ENCODE measurements around the gene NDUFV3.
"Not testable (repeated sequence)": the region's sequence is repeated elsewhere in the genome, so short reads cannot be mapped to it uniquely, and the experiment has no call there.

NDUFV3 gene

DNA sequence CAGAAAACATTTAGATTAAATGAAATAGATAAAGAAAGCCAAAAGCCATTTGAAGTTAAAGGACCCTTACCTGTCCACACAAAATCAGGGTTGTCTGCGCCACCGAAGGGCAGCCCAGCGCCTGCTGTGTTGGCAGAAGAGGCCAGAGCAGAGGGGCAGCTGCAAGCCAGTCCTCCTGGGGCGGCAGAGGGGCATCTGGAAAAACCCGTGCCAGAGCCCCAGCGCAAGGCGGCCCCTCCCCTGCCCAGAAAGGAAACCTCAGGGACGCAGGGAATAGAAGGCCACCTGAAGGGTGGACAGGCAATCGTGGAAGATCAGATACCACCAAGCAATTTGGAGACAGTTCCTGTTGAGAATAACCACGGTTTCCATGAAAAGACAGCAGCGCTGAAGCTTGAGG, 10.7 kb downstream of the NDUFV3 start:
- TF ChIP-seq, protein P1, sequence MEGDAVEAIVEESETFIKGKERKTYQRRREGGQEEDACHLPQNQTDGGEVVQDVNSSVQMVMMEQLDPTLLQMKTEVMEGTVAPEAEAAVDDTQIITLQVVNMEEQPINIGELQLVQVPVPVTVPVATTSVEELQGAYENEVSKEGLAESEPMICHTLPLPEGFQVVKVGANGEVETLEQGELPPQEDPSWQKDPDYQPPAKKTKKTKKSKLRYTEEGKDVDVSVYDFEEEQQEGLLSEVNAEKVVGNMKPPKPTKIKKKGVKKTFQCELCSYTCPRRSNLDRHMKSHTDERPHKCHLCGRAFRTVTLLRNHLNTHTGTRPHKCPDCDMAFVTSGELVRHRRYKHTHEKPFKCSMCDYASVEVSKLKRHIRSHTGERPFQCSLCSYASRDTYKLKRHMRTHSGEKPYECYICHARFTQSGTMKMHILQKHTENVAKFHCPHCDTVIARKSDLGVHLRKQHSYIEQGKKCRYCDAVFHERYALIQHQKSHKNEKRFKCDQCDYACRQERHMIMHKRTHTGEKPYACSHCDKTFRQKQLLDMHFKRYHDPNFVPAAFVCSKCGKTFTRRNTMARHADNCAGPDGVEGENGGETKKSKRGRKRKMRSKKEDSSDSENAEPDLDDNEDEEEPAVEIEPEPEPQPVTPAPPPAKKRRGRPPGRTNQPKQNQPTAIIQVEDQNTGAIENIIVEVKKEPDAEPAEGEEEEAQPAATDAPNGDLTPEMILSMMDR (IDR thresholded peaks at IDR 0.05; ENCODE audit: low read depth, low read length) = no peak
- no peak for DNase-seq (ENCODE audit: low read depth in 2 of 2)
- H3K4me3 ChIP-seq (replicated peaks in 1 of 2; ENCODE audit: low read depth in 2 of 2, low read length in 2 of 2) = no peak overlapping the region

DNA sequence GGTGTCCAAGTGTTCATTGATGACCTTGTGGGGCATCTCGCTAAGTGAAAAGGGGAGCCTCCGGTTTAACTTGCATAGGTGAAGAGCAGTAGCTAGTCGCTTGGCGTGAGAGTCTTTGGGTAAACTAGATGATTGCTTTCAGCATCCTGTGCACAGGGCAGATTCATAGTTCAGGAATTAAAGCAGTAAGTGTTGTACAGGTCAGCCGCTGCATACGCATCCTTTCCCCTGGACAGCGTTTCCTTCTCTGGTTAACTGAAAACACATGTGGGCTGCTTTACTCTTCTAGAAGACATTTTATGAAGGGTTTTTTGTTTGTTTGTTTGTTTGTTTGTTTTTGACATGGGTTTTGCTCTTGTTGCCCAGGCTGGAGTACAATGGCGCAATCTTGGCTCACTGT, 12.1 kb downstream of the NDUFV3 start:
- peak in 1 of 2 donors; percentile 8 for DNase-seq (ENCODE audit: low read depth in 2 of 2)
- TF ChIP-seq, protein P1 (IDR thresholded peaks at IDR 0.05; ENCODE audit: low read depth, low read length) = no peak
- no peak overlapping the region for H3K4me3 ChIP-seq (replicated peaks in 1 of 2; ENCODE audit: low read depth in 2 of 2, low read length in 2 of 2)

DNA sequence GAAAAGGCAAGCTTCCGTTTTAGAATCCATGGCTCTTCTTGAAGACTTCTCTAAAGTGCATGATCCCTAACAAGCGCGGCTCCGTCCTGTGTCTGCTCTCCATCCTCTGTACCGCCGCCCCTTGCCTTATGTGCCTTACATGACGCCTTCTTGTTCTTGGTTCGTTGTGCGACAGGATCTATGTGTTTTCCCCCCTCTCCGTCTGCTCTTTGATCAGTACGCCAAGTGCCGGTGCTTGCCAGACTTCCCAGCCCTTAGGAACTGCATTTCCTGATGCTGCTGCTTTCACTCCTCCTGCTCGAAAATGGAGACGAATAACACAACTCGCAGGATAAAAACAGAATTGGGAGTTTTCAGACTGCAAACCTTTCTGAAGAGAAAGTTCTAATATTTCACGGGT, 13.1 kb downstream of the NDUFV3 start:
- TF ChIP-seq, protein P1 (IDR thresholded peaks at IDR 0.05; ENCODE audit: low read depth, low read length) = no peak
- no peak for DNase-seq (ENCODE audit: low read depth in 2 of 2)
- no peak overlapping the region for H3K4me3 ChIP-seq (replicated peaks in 1 of 2; ENCODE audit: low read depth in 2 of 2, low read length in 2 of 2)

DNA sequence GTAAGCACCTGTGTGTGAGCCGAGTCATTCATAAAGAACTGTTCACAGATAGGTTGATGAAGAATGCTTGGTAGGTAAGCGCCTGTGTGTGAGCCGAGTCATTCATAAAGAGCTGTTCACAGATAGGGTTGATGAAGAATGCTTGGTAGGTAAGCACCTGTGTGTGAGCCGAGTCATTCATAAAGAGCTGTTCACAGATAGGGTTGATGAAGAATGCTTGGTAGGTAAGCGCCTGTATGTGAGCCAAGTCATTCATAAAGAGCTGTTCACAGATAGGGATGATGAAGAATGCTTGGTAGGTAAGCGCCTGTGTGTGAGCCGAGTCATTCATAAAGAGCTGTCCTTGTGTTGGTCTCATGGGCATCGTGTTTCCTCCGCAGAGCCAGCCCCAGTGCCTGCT, 15.4 kb downstream of the NDUFV3 start:
- not testable (repeated sequence) for H3K4me3 ChIP-seq (replicated peaks in 1 of 2; ENCODE audit: low read depth in 2 of 2, low read length in 2 of 2); DNase-seq (ENCODE audit: low read depth in 2 of 2)

DNA sequence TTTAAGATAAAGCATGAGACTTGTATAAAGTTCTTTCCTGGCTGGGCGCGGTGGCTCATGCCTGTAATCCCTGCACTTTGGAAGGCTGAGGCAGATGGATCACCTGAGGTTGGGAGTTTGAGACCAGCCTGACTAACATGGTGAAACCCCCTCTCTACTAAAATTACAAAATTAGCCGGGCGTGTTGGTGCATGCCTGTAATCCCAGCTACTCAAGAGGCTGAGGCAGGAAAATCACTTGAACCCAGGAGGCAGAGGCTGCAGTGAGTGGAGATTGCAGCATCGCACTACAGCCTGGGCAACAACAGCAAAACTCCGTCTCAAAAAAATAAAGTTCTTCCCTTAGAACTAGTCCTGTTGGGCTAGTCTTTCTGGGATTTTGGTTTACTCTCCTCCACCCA, 18.8 kb downstream of the NDUFV3 start:
- DNase-seq (ENCODE audit: low read depth in 2 of 2); H3K4me3 ChIP-seq (replicated peaks in 1 of 2; ENCODE audit: low read depth in 2 of 2, low read length in 2 of 2): not testable (repeated sequence)

DNA sequence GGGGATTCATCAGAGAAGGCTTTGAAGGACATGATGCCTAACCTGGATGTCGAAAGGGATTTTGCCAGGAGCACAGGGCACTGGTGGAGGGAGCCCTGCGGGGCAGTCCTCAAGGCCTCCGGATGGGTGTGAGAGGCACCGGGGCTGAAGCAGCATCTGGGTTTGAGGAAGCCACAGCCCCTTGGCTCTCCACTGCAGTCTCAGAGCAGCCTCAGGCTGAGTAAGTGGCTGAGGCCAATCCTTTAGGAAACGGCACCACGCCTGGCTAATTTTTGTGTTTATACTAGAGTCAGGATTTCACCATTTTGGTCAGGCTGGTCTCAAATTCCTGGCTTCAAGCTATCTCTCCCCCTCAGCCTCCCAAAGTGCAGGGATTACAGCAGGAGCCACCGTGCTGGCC, 20.4 kb downstream of the NDUFV3 start:
- H3K4me3 ChIP-seq (replicated peaks in 1 of 2; ENCODE audit: low read depth in 2 of 2, low read length in 2 of 2) = no peak overlapping the region
- no peak for DNase-seq (ENCODE audit: low read depth in 2 of 2)
- TF ChIP-seq, protein P1 (IDR thresholded peaks at IDR 0.05; ENCODE audit: low read depth, low read length) = no peak

DNA sequence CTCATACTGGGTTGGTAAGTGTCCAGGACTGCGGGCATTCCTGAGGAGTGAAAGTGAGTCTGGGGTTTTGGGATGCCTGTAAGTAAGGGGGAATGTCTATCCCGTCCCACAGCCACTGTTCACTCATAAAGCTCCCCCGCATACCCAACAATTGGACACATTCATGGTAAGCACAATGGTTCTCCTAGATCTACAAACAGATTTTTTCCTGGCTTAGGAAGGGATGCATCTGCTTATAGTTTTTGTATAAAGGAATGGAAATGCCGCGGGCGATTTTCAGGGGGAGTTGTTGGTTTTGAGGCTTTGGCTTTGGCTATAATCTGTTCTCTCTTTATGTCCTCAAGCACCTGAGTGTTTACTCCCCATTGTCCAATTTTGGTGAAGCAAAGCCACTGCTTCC, 25.2 kb downstream of the NDUFV3 start:
- no peak for DNase-seq (ENCODE audit: low read depth in 2 of 2)
- TF ChIP-seq, protein P1 (IDR thresholded peaks at IDR 0.05; ENCODE audit: low read depth, low read length) = no peak

DNA sequence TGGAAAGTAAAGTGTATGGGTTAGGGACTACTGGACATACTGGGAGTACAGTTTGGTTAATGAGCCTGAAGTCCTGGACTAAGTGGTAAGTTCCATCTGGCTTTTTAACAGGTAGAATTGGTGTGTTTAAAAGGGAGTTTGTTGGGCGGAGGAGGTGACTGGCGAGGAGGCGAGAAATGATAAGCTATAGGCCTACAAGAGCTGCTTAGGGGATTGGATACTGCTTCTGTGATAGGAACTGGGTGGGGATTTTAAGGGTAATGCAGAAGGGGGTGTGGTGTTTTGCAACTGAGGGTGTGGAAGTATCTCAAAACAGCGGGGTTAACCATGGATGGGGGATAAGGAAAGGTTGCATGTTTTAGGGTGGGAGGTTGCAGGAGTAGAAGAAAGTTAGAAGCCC, 28.8 kb downstream of the NDUFV3 start:
- DNase-seq (ENCODE audit: low read depth in 2 of 2) = no peak
- H3K4me3 ChIP-seq (replicated peaks in 1 of 2; ENCODE audit: low read depth in 2 of 2, low read length in 2 of 2) = no peak overlapping the region
- TF ChIP-seq, protein P1 (IDR thresholded peaks at IDR 0.05; ENCODE audit: low read depth, low read length) = no peak

More for the DNA sequence above, 25.2 kb downstream of the NDUFV3 start:
- no peak overlapping the region for H3K4me3 ChIP-seq (replicated peaks in 1 of 2; ENCODE audit: low read depth in 2 of 2, low read length in 2 of 2)

Data from cardiac fibroblast (primary cell).